Measurements from ENCODE around the gene PHF13.
A peak's percentile ranks its signal among the peaks of the same experiment; 100 is the strongest.
"Not testable (repeated sequence)": the region's sequence is repeated elsewhere in the genome, so short reads cannot be mapped to it uniquely, and the experiment has no call there.

The PHF13 gene

GRCh38 chr1:6631058-6631457 lies 17.5 kb downstream of the PHF13 start:
- no peak for FAIRE-seq

GRCh38 chr1:6632588-6633514 lies 19.3 kb downstream of the PHF13 start:
- FAIRE-seq: no peak

DNA sequence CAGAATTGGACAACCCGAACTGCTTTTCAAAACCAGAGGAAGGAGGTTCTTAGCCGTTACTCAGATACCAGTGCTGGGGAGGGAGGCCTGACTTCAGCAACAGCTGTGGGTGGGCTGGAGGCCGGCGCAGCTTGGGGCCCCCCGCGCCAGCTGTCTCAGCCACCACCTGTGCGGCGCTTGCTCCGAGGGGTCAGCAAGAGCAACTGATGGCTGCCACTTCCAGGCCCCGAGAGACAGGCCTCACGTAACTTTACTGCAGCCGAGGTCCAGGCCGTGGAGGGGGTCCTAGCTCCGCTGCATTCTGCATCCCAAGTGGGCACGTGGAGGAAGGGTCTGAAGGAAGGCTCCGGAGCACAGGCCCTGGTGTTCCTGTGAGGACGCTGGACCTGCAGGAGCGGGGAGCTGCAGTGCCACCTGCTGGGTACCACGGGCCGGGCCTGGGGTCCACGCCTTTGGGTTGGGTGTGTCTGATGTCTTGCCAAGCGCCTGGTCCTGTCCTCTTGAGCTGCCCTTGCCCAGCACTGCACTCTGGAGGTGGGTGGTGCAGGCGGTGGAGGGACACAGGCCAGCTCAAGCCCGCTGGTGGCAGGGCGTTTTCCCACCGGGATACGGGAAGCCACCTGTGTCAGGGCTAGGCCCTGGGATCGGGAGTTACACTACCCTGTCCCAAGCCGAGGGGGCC lies 21.0 kb downstream of the PHF13 start:
- FAIRE-seq: no peak

- no peak for FAIRE-seq
Measured at GRCh38 chr1:6635161-6635909, 21.8 kb downstream of the PHF13 start.

DNA sequence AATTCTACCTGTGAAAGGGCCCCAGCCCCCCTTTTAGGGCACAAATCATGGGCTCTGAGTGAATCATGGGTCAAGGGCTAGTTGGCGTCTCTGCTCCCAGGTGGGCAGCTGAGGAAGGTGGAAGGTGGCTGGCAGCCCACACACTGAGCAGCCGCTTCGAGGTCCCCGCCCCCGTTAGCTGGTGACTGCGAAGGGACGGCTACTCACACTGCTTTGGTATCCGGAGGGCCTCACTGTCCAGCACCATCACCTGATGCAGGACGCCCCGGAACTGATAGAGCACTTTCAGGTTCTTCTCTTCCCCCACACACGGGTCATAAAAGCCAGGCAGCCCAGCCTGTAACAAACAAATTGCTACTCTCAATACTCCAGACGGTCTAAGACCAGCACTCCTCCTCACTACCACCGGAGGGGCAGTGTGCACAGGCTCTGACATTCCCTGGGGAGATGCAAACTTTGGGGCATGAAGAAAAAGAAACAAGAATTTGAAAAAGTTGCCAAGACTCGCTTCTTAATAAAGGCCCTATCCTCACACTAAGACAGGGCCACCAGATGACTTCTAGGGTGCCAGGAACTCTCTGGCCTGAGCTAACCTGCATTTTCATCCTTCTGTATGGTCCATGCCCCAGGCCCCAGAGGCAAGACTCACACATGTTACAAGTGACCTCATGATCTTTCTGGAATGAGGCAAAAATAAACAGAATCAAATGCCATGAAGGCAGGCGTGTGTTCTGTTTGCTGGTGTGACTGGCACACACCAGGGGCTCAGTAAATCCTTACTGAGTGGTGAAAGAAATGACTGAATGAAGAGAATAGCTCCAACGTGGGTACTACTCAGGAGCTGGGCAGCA lies 22.6 kb downstream of the PHF13 start:
- FAIRE-seq: no peak

DNA sequence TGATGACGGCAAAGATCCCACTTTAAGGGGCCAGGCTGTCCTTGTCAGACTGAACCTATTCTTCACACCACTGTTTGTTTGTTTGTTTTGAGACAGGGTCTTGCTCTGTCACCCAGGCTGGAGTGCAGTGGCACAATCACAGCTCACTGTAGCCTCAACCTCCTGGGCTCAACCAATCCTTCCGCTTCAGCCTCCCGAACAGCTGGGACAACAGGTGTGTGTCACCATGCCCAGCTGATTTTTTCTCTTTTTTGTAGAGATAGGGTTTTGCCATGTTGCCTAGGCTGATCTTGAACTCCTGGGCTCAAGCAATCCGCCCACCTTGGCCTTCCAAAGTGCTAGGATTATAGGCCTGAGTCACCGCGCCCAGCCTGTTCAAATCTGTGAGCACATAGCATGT lies 23.2 kb downstream of the PHF13 start:
- not testable (repeated sequence) for FAIRE-seq

GRCh38 chr1:6637770-6638169 lies 24.2 kb downstream of the PHF13 start:
- no peak for FAIRE-seq

DNA sequence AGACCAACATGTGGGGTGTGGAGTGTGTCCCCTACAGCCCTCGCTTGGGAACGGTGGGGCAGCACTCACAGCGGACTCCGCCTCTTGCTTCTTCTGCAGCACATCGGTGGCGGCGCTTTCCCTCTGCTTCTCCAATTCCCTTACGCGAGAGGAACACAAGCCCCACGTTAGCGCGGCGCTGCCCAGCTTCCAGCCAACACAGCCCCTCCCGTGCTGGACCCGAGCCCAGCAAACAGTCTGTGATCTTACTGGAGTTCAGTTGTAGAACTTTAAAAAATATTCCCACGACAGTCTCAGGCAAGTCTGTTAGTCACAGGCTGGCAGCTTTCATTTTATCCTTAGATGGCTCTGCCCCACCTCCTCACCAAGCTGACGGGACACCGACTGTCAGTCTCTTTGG lies 24.7 kb downstream of the PHF13 start:
- no peak for FAIRE-seq

DNA sequence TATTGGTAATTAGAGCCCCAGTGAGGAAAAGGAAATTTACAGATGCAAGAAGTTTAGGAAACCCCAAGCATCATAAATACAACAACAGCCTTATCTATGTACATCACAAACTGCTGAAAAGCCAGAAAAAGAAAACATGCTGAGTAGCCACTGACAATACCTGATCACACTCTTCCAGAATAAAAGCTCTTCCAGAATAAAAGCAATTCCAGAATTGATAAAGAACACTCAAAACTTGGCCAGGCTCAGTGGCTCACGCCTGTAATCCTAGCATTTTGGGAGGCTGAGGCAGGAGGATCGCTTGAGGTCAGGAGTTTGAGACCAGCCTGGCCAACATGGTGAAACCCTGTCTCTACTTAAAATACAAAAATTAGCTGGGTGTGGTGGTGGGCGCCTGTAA lies 27.3 kb downstream of the PHF13 start:
- FAIRE-seq: not testable (repeated sequence)

- no peak for FAIRE-seq
Measured at GRCh38 chr1:6645018-6645417, 31.5 kb downstream of the PHF13 start.

DNA sequence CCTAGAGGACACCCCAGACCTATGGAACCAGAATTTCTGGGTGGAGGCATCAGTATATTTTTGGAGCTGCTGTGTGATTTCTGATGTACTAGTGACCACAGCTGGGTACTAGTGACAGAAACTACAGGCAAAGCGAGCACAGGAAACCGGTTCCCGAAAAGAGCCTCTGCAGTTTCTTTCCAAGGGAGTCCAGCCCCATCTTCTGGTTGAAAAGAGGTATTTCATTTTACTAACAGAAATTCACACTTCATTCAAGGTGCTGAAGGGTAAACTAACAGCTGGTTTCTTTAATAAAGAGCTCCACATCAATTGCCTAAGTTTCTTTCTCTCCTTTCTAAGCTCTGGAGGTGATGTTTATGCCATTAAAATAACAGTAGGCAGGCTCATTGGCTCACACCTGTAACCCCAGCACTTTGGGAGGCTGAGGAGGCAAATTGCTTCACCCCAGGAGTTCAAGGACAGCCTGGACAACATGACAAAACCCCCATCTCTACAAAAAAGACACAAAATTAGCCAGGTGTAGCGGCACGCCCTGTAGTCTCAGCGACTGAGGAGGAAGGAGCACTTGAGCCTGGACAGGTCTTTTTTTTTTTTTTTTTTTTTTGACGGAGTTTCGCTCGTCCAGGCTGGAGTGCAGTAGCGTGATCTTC lies 33.1 kb downstream of the PHF13 start:
- FAIRE-seq: peak; percentile 88

GRCh38 chr1:6648556-6648955 lies 35.0 kb downstream of the PHF13 start:
- FAIRE-seq: no peak

- FAIRE-seq: no peak
Measured at GRCh38 chr1:6651909-6652308, 38.4 kb downstream of the PHF13 start.

GRCh38 chr1:6652986-6653385 lies 39.5 kb downstream of the PHF13 start:
- FAIRE-seq: no peak

DNA sequence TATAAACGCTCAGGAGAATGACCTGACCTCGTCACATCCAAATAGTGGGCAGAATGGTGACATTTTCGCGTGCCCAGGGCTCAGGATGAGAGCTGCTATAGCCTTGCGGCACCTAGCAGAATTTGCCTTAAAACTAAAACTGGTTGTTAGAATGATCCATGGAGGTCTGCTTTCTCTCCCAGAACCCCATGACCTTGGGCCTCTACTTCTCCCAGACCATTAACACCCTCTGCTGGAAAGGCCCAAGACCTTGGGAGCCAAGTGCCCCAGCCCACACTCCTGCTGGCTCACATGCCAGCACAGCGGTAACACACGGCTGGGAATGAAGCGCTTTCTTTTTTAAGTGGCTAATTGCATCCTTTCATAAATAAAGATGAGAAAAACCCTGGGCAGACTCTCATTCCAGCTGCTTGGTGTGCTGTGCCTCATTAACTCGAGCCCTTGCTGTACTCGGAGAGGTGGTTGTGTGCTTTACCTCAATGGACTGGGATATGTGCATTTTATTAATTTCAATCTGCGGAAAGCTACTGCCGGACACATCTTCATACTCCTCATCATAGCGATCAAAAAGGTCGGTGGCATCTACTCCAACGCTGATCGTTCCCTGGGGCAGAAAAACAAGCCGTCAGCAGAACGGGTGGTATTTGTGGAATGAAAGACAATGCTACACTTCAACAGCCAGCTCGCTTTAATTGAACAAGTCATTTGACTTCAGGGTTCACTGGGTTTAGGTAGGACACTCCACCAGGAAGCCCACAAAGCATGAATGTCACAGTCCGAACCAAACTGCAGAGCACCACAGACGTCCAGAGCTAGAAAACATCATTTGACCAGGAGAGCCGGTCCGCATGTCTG lies 40.1 kb downstream of the PHF13 start:
- FAIRE-seq: no peak

DNA sequence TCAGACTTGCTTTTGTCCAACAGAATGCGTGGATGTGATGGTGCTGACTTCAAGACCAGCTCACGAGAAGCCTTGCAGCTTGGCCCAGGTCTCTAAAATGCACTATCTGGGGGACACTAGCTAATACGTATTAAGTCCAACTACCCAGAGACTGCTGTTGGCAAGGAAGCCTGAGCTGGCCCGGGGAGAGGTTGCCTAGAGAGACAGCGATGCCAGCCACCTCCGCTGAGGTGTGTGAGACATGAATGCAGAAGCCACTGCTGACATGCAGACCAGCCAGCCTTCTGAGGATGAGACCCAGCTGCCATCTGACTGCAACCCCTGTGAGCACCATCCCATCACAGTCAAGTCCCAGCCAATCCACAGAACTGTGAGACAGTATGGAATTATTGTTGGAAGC lies 43.6 kb downstream of the PHF13 start:
- FAIRE-seq: no peak

DNA sequence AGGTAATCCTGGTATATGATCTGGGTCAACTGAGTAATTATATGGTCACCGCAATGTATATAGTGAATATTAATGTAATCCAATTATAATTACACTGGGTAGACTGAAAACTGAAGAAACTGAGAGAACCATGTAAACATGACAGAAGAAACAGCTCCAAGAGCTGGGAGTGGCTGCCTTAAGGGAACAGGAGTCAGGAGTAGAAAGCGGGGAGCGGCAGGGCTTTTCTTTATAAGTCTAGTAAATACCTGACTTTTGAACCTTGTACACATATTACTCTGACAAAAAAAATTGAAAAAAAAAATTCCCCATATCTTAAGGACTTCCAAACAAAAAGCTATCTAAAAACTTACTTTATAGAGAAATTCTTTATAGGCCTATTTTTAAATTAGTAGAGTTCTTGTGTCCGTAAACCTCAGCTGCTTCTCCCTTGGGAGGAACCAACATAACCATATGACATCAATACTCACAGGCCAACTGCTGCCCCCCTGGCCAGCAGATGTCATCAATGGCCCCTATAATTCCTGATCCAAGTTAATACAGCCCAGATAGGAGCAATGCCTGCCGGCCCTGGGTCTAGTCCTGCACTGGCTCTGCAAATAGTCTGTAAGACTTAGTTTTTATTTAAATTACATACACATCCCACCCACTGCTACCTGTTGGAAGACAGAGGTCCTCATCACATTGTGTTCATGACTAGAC lies 45.0 kb downstream of the PHF13 start:
- FAIRE-seq: no peak

- no peak for FAIRE-seq
Measured at GRCh38 chr1:6660415-6661049, 47.0 kb downstream of the PHF13 start.

GRCh38 chr1:6662468-6662867 lies 48.9 kb downstream of the PHF13 start:
- not testable (repeated sequence) for FAIRE-seq

- FAIRE-seq: no peak
Measured at GRCh38 chr1:6666696-6667095, 53.2 kb downstream of the PHF13 start.
